Measurements from ENCODE around the gene AP2S1.

DNA sequence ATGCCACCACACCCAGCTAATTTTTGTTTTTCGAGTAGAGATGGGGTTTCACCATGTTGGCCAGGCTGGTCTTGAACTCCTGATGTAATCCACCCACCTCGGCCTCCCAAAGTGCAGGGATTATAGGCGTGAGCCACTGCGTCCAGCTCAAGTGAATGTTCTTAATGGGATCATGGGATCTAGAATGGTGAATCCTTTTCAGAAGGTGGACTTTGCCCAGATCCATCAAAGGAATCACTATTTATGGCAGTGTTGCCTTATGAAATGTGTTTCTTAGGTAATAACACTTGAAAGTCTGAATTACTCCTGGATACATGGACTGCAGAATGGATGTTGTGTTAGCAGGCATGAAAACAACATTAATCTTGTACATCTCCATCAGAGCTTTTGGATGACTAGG, 30.4 kb upstream of the AP2S1 start:
- TF ChIP-seq, protein P1, sequence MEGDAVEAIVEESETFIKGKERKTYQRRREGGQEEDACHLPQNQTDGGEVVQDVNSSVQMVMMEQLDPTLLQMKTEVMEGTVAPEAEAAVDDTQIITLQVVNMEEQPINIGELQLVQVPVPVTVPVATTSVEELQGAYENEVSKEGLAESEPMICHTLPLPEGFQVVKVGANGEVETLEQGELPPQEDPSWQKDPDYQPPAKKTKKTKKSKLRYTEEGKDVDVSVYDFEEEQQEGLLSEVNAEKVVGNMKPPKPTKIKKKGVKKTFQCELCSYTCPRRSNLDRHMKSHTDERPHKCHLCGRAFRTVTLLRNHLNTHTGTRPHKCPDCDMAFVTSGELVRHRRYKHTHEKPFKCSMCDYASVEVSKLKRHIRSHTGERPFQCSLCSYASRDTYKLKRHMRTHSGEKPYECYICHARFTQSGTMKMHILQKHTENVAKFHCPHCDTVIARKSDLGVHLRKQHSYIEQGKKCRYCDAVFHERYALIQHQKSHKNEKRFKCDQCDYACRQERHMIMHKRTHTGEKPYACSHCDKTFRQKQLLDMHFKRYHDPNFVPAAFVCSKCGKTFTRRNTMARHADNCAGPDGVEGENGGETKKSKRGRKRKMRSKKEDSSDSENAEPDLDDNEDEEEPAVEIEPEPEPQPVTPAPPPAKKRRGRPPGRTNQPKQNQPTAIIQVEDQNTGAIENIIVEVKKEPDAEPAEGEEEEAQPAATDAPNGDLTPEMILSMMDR (IDR thresholded peaks at IDR 0.05; ENCODE audit: low read depth, low read length), result no peak
- TF ChIP-seq EZH2phosphoT487 (IDR thresholded peaks at IDR 0.05; ENCODE audit: low read depth), result no peak
